Activated CD8-positive, alpha-beta T cell treated with anti-CD3 and anti-CD28 coated beads, Interleukin-2, amount 10 ng/mL, durations not matched to agents 7 days and 5 days (primary cell): Measurements from ENCODE around the gene TMEM63C. TPM values are rescaled to one million over a fixed set of nuclear protein-coding genes. Genes with fewer than 3 reads are reported as not detected.

Experiments used
- ATAC-seq: fragments of 150-1000 bp; cut with Tn5 transposase; one replicate; pipeline ENCODE4 v1.10.0; 2021; ENCODE audit warnings: moderate library complexity
- CTCF ChIA-PET: fragments of 350-600 bp; sonication (Branson Sonifier 250); formaldehyde crosslinking; loops from one replicate; lab custom pipeline; 2021; ENCODE audit warnings: antibody characterized with exemption; lab: Charles Lee
- POLR2A ChIA-PET: fragments of 350-600 bp; sonication (Branson Sonifier 250); formaldehyde crosslinking; loops from one replicate; lab custom pipeline; 2021; ENCODE audit warnings: antibody characterized with exemption; lab: Charles Lee
- DNase-seq: peaks from one replicate; pipeline ENCODE4 v3.0.0-alpha.2; 2020
- H3K27ac Mint-ChIP-seq: one replicate; pipeline ENCODE4 v1.8.0; 2021; ENCODE audit warnings: mild to moderate bottlenecking, mixed read lengths
- H3K27me3 Mint-ChIP-seq: one replicate; pipeline ENCODE4 v1.8.0; 2021; ENCODE audit warnings: low read depth, mixed read lengths
- H3K36me3 Mint-ChIP-seq: one replicate; pipeline ENCODE4 v1.8.0; 2021; ENCODE audit warnings: low read depth, mixed read lengths
- H3K4me1 Mint-ChIP-seq: one replicate; pipeline ENCODE4 v1.8.0; 2021; ENCODE audit warnings: low read depth, mixed read lengths
- H3K4me3 Mint-ChIP-seq: one replicate; pipeline ENCODE4 v1.8.0; 2021; ENCODE audit warnings: mild to moderate bottlenecking, mixed read lengths
- H3K9me3 Mint-ChIP-seq: one replicate; pipeline ENCODE4 v1.8.0; 2022; ENCODE audit warnings: mixed read lengths; ENCODE audit not compliant: insufficient read depth
- total RNA-seq, 2 experiments: library from RNA; stranded (reverse); gene quantifications; one replicate each; pipeline ENCODE4 v1.2.3, GENCODE V29; 2021

TMEM63C gene
- total RNA-seq, 2 experiments from 2014 or later: 0.73 to 0.74 TPM

DNA sequence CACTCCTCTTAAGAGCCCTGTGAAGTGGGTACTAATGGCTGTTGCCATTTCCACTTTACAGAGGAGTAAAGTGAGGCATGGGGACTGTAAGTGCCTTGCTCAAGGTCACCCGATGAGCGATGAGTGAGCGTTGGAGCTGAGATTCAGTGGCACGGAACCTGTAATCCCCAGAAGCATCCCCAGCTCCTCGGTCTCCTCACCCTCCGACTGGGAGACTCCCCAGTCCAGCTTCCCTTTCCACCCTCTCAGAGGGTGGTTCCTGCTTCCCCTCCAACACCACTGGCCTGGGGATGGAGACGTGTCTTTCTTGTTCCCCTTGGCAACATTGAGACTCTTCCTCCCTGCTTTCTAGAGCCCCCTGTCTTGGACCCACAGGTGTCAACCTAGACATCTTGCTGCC, 32.6 kb downstream of the TMEM63C start:
- H3K27me3 Mint-ChIP-seq: peaks cover 21% of the 10 kb centered on the region
- ATAC-seq (no peak), DNase-seq (no peak)
- H3K9me3 Mint-ChIP-seq: no peaks in the 10 kb centered on the region
- no peak overlapping the region for H3K27ac Mint-ChIP-seq
- no peaks in the 10 kb centered on the region for H3K4me1 Mint-ChIP-seq
- H3K4me3 Mint-ChIP-seq: no peak overlapping the region
- ChIA-PET CTCF (interaction anchor here (1.1 to 4.2 kb wide), 7 partner anchors 15 to 90 kb away, joined by 3 to 40 read pairs (median 6); no protein-coding TSS in a partner anchor), POLR2A (no interaction called here)
- no peaks in the 10 kb centered on the region for H3K36me3 Mint-ChIP-seq

- no peak for DNase-seq
- Mint-ChIP-seq H3K4me1 (no peaks in the 10 kb centered on the region), H3K4me3 (no peak overlapping the region), H3K9me3 (no peaks in the 10 kb centered on the region), H3K27me3 (peaks cover 21% of the 10 kb centered on the region), H3K27ac (no peak overlapping the region), H3K36me3 (no peaks in the 10 kb centered on the region)
- POLR2A ChIA-PET: no interaction called here
- CTCF ChIA-PET: no interaction called here
- ATAC-seq: no peak
These were observed 36.0 kb downstream of the TMEM63C start for GRCh38 chr14:77217551-77217950.

GRCh38 chr14:77219591-77219990, 38.0 kb downstream of the TMEM63C start:
- H3K36me3 Mint-ChIP-seq: no peaks in the 10 kb centered on the region
- H3K27ac Mint-ChIP-seq: no peak overlapping the region
- H3K4me1 Mint-ChIP-seq: no peaks in the 10 kb centered on the region
- peaks cover 15% of the 10 kb centered on the region for H3K27me3 Mint-ChIP-seq
- no peak for DNase-seq
- H3K9me3 Mint-ChIP-seq: no peaks in the 10 kb centered on the region
- ChIA-PET POLR2A (no interaction called here), CTCF (no interaction called here)
- ATAC-seq: no peak
- no peak overlapping the region for H3K4me3 Mint-ChIP-seq

DNA sequence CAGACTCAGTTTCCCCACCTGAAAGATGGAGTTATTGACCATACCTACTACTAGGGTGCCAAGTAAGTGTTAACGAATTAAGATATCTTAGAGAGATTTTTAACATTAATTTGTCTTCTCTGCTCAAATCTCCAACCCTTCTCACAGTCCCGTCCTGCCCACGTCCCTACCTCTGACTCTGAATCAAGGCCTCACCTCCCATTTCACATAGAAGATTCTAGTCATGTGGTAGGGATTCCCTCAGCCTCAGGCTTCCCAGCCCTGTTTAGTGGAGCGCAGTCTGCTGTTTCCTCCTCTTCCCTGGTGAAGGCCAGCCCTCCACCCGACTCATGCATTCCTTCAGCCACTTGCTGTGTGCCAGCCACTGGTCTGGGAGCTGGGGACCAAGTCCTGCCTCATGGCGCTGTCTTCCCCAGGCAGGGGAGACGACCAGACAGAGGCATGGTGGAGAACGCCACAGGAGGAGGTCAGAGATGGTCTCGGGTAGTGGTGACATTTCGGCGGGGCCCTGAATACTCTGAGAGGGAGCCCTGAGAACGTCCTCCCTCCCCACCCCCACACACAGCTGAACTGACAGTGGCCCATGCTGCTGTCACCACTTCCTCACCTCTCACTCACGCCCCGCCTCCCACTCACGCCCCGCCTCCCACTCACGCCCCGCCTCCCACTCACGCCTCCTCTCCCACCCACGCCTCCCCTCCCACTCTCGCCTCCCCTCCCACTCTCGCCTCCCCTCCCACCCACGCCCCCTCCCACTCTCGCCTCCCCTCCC, 38.8 kb downstream of the TMEM63C start:
- Mint-ChIP-seq H3K36me3 (no peaks in the 10 kb centered on the region), H3K27ac (no peak overlapping the region), H3K27me3 (peaks cover 10% of the 10 kb centered on the region), H3K4me3 (no peak overlapping the region), H3K9me3 (no peaks in the 10 kb centered on the region), H3K4me1 (no peaks in the 10 kb centered on the region)
- POLR2A ChIA-PET: no interaction called here
- CTCF ChIA-PET: no interaction called here
- ATAC-seq (no peak), DNase-seq (no peak)

GRCh38 chr14:77221241-77221871, 39.8 kb downstream of the TMEM63C start:
- Mint-ChIP-seq H3K27ac (no peak overlapping the region), H3K27me3 (peaks cover 7% of the 10 kb centered on the region), H3K9me3 (no peaks in the 10 kb centered on the region), H3K4me3 (no peak overlapping the region), H3K36me3 (no peaks in the 10 kb centered on the region), H3K4me1 (no peaks in the 10 kb centered on the region)
- ATAC-seq (no peak), DNase-seq (no peak)
- ChIA-PET POLR2A (no interaction called here), CTCF (no interaction called here)

DNA sequence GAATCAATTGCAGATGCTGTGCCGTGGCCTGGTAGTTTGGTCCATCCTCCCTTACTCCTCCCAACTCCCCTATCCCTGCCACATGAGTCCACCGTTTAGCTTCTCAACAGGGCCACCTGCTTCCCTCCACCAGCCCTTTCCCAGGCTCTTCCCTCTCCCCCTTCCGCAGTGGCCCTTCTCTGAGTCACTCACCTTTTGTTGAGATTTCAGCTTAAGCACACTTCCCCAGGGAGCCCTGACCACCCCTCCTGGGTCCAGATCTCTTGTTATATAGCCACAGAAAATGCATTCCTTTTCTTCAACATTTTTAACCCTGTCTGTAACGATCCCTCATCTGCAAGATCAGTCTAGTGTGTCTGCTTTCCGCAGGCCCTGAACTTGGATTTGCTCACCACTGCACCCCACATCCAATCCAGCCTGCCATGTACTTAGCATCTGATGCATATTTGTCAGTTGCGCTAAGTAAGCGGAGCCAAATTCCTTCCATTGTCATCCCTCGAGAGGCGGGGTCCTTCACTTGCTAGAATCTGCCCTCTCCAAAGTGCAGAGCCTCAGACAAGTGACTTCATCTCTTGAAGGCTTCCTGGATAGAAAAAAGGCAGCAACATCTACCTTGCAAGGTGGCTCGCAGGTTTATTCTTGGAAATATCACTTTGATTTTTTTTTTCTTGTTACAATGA, 41.1 kb downstream of the TMEM63C start:
- Mint-ChIP-seq H3K4me1 (no peaks in the 10 kb centered on the region), H3K4me3 (no peak overlapping the region), H3K9me3 (no peaks in the 10 kb centered on the region), H3K36me3 (no peaks in the 10 kb centered on the region), H3K27me3 (no peaks in the 10 kb centered on the region), H3K27ac (no peak overlapping the region)
- DNase-seq: no peak
- ATAC-seq: no peak
- CTCF ChIA-PET: no interaction called here
- POLR2A ChIA-PET: no interaction called here

- Mint-ChIP-seq H3K4me3 (no peak overlapping the region), H3K36me3 (no peaks in the 10 kb centered on the region), H3K27ac (no peak overlapping the region), H3K27me3 (no peaks in the 10 kb centered on the region), H3K4me1 (no peaks in the 10 kb centered on the region), H3K9me3 (no peaks in the 10 kb centered on the region)
- ChIA-PET POLR2A (no interaction called here), CTCF (interaction anchor here (2.1 kb wide), 1 partner anchor 11 kb away, joined by 8 read pairs; no protein-coding TSS in a partner anchor)
- ATAC-seq: no peak
- no peak for DNase-seq
These were observed 42.6 kb downstream of the TMEM63C start for GRCh38 chr14:77224212-77224611.

- ChIA-PET POLR2A (no interaction called here), CTCF (interaction anchor here (1.3 to 2.1 kb wide), 3 partner anchors 12 to 79 kb away, joined by 3 to 8 read pairs (median 4); no protein-coding TSS in a partner anchor)
- Mint-ChIP-seq H3K9me3 (no peaks in the 10 kb centered on the region), H3K27ac (no peak overlapping the region), H3K27me3 (no peaks in the 10 kb centered on the region), H3K4me3 (no peak overlapping the region), H3K4me1 (no peaks in the 10 kb centered on the region), H3K36me3 (no peaks in the 10 kb centered on the region)
- no peak for DNase-seq
- ATAC-seq: no peak
These were observed 43.7 kb downstream of the TMEM63C start for GRCh38 chr14:77225254-77225653.

DNA sequence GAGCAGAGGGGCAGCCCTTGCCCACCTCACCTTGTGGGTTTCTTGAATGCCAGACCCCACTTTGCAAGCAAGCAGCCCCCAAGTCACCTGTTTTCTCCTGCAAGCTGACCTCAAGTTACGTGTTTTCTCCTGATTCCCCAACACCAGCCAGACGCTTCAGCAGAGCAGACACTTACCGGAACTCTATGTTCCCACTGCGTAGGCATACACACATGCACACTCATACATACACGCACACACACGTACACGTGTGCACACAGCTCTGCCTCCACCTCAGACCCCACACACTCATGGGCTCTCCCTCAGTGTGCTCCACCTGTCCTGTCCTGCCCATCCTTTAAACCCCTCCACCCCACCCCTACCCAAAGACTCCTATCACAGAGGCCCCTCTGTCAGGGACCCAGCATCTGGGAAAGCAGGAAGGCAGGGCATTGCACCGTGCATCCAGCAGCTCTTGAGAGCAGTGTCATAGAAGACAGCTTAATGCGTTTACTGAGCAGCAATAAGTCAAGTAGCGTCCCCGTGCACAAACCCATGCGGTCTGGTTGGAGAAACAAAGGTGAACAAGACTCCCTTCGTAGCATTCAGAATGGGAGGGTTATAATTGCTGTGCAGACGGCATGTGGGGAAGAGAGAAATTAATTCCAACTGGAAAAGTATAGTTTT, 44.4 kb downstream of the TMEM63C start:
- Mint-ChIP-seq H3K4me1 (no peaks in the 10 kb centered on the region), H3K36me3 (no peaks in the 10 kb centered on the region), H3K27me3 (no peaks in the 10 kb centered on the region), H3K9me3 (no peaks in the 10 kb centered on the region), H3K4me3 (no peak overlapping the region), H3K27ac (no peak overlapping the region)
- CTCF ChIA-PET: interaction anchor here (1.3 to 2.1 kb wide), 3 partner anchors 13 to 78 kb away, joined by 3 to 8 read pairs (median 4); no protein-coding TSS in a partner anchor
- POLR2A ChIA-PET: no interaction called here
- DNase-seq (no peak), ATAC-seq (no peak)

- Mint-ChIP-seq H3K27me3 (no peaks in the 10 kb centered on the region), H3K36me3 (no peaks in the 10 kb centered on the region), H3K27ac (no peak overlapping the region), H3K4me3 (no peak overlapping the region), H3K4me1 (no peaks in the 10 kb centered on the region), H3K9me3 (no peaks in the 10 kb centered on the region)
- ATAC-seq: no peak
- ChIA-PET POLR2A (no interaction called here), CTCF (no interaction called here)
- no peak for DNase-seq
These were observed 46.5 kb downstream of the TMEM63C start for GRCh38 chr14:77228056-77228455.

GRCh38 chr14:77230914-77231313, 49.3 kb downstream of the TMEM63C start:
- Mint-ChIP-seq H3K27me3 (no peaks in the 10 kb centered on the region), H3K36me3 (no peaks in the 10 kb centered on the region), H3K27ac (no peak overlapping the region), H3K4me3 (no peak overlapping the region), H3K9me3 (no peaks in the 10 kb centered on the region), H3K4me1 (no peaks in the 10 kb centered on the region)
- ChIA-PET POLR2A (no interaction called here), CTCF (interaction anchor here (1.4 kb wide), 1 partner anchor 17 kb away, joined by 5 read pairs; no protein-coding TSS in a partner anchor)
- DNase-seq: no peak
- ATAC-seq: no peak
